CD14-positive monocyte (primary cell): ENCODE results near the gene DNLZ. TPM values are rescaled to one million over a fixed set of nuclear protein-coding genes. Genes with fewer than 3 reads are reported as not detected.

Source experiments
- DNase-seq, 3 donors: peaks; one replicate each; pipeline ENCODE4 v3.0.0-alpha.2; 2011 to 2022
- H2AFZ ChIP-seq: 2 replicates; pipeline ENCODE4 v1.6.0; 2012; ENCODE audit warnings: mild to moderate bottlenecking, low read depth, low read length, inconsistent platforms; ENCODE audit not compliant: insufficient read depth, poor library complexity, severe bottlenecking
- H3K27ac ChIP-seq, 2 donors: 1 replicate in 1 of 2; 2 replicates in 1 of 2; pipeline ENCODE4 v1.5.1; 2012 to 2013; ENCODE audit warnings: low read length in 2 of 2, control low read depth in 1 of 2, inconsistent platforms in 1 of 2, low read depth in 1 of 2, mild to moderate bottlenecking in 1 of 2
- H3K27me3 ChIP-seq, 2 donors: one replicate each; pipeline versions ENCODE4 v1.6.0 to v1.6.1; 2011 to 2013; ENCODE audit warnings: low read length in 2 of 2; ENCODE audit not compliant: control insufficient read depth in 2 of 2, insufficient read depth in 2 of 2
- H3K36me3 ChIP-seq, 2 donors: replicated peaks in 1 of 2; 1 replicate in 1 of 2; 2 replicates in 1 of 2; pipeline versions ENCODE4 v1.5.1 to v1.6.1; 2012 to 2013; ENCODE audit warnings: low read length in 2 of 2, control low read depth in 1 of 2, inconsistent platforms in 1 of 2, mild to moderate bottlenecking in 1 of 2; ENCODE audit not compliant: insufficient read depth in 2 of 2, control insufficient read depth in 1 of 2
- H3K4me1 ChIP-seq, 2 donors: 1 replicate in 1 of 2; 2 replicates in 1 of 2; pipeline versions ENCODE4 v1.5.1 to v1.6.1; 2012 to 2013; ENCODE audit warnings: low read length in 2 of 2, control low read depth in 1 of 2, inconsistent platforms in 1 of 2, mild to moderate bottlenecking in 1 of 2, moderate library complexity in 1 of 2; ENCODE audit not compliant: insufficient read depth in 2 of 2, control insufficient read depth in 1 of 2
- H3K4me2 ChIP-seq: replicated peaks from 2 replicates; pipeline ENCODE3; 2012; ENCODE audit warnings: low read length, moderate library complexity, mild to moderate bottlenecking; ENCODE audit not compliant: poor library complexity, severe bottlenecking; ENCODE audit errors: extremely low read depth
- H3K4me3 ChIP-seq, 3 experiments: fragments of 200-600 bp in 1 of 3; sonication (generic) in 1 of 3; replicated peaks in 1 of 3; 1 replicate in 2 of 3; 2 replicates in 1 of 3; pipeline ENCODE4 v1.5.1; 2011 to 2013; ENCODE audit warnings: low read length in 3 of 3, mild to moderate bottlenecking in 3 of 3, control low read depth in 2 of 3, low read depth in 2 of 3, inconsistent platforms in 1 of 3, moderate library complexity in 1 of 3
- H3K79me2 ChIP-seq: 2 replicates; pipeline ENCODE4 v1.6.0; 2012; ENCODE audit warnings: mild to moderate bottlenecking, control low read depth, inconsistent platforms, low read length, moderate library complexity; ENCODE audit not compliant: insufficient read depth
- H3K9ac ChIP-seq: 2 replicates; pipeline ENCODE4 v1.6.0; 2017; ENCODE audit warnings: low read length, mild to moderate bottlenecking; ENCODE audit not compliant: insufficient read depth, poor library complexity, severe bottlenecking
- H3K9me3 ChIP-seq, 2 donors: replicated peaks in 1 of 2; 1 replicate in 1 of 2; 2 replicates in 1 of 2; pipeline versions ENCODE4 v1.5.1 to v1.6.1; 2012 to 2013; ENCODE audit warnings: low read length in 2 of 2, control low read depth in 1 of 2; ENCODE audit not compliant: control insufficient read depth in 1 of 2, insufficient read depth in 1 of 2
- H4K20me1 ChIP-seq: 2 replicates; pipeline ENCODE4 v1.6.0; 2012; ENCODE audit warnings: mild to moderate bottlenecking, low read length, control low read depth, moderate library complexity; ENCODE audit not compliant: insufficient read depth
- H3K27ac Mint-ChIP-seq, 7 donors: one replicate each; pipeline ENCODE4 v1.8.0; 2020; ENCODE audit warnings: mild to moderate bottlenecking in 7 of 7, mixed read lengths in 7 of 7, moderate library complexity in 6 of 7, inconsistent platforms in 2 of 7
- H3K27me3 Mint-ChIP-seq, 3 donors: one replicate each; pipeline ENCODE4 v1.8.0; 2021 to 2022; ENCODE audit warnings: low read depth in 3 of 3, mild to moderate bottlenecking in 3 of 3, mixed read lengths in 3 of 3, moderate library complexity in 3 of 3, inconsistent platforms in 1 of 3
- H3K36me3 Mint-ChIP-seq, 2 donors: one replicate each; pipeline ENCODE4 v1.8.0; 2020; ENCODE audit warnings: mixed read lengths in 2 of 2, inconsistent platforms in 1 of 2, mild to moderate bottlenecking in 1 of 2
- H3K4me1 Mint-ChIP-seq: one replicate; pipeline ENCODE4 v1.8.0; 2020; ENCODE audit warnings: mild to moderate bottlenecking, mixed read lengths
- H3K4me3 Mint-ChIP-seq, 2 donors: one replicate each; pipeline ENCODE4 v1.8.0; 2020; ENCODE audit warnings: mild to moderate bottlenecking in 2 of 2, mixed read lengths in 2 of 2, moderate library complexity in 1 of 2
- H3K9me3 Mint-ChIP-seq, 7 donors: one replicate each; pipeline ENCODE4 v1.8.0; 2020 to 2022; ENCODE audit warnings: mixed read lengths in 7 of 7, mild to moderate bottlenecking in 6 of 7, moderate library complexity in 6 of 7, inconsistent platforms in 2 of 7
- CTCF ChIP-seq: fragments of 200-600 bp; IDR thresholded peaks from one replicate; pipeline ENCODE4 v1.8.0; 2022; ENCODE audit warnings: antibody characterized with exemption, mild to moderate bottlenecking
- WGBS: methylation state at CpG from one replicate; pipeline ENCODE4 v1.1.5; 2013; ENCODE audit warnings: missing lambda C conversion rate; ENCODE audit not compliant: insufficient coverage; 5-methylcytosine and 5-hydroxymethylcytosine counted together
- intact Hi-C, 2 donors: fragments of 100-400 bp; cut with micrococcal nuclease; formaldehyde crosslinking; loops; one replicate each; pipeline versions ENCODE4 v1.15.0 to v1.15.1; 2023
- polyA plus RNA-seq, 3 donors: library from polyadenylated mRNA; depleted of rRNA in 1 of 3; unstranded in 2 of 3; stranded (reverse) in 1 of 3; fragments of 300-500 nt in 2 of 3; fragments of >200 nt in 1 of 3; fragmentation: Illumina TruSeq in 2 of 3; gene quantifications; 1 replicate in 2 of 3; 2 replicates in 1 of 3; pipeline ENCODE4 v1.2.3, GENCODE V29; 2012 to 2021

DNLZ gene
- polyA plus RNA-seq, 3 donors: 5.1 to 20.5 (median 10.5) TPM

GRCh38 chr9:136312009-136312375 lies 51.6 kb downstream of the DNLZ start:
- Histone ChIP-seq H2AFZ (no peak overlapping the region), H3K4me2 (no peak overlapping the region), H3K4me1 (no peaks in the 10 kb centered on the region), H3K79me2 (no peaks in the 10 kb centered on the region), H3K36me3 (no peaks in the 10 kb centered on the region), H3K9me3 (peaks cover 10 to 26% of the 10 kb centered on the region in 2 donors), H3K27ac (no peak overlapping the region), H4K20me1 (no peaks in the 10 kb centered on the region), H3K4me3 (no peak overlapping the region), H3K9ac (no peak overlapping the region), H3K27me3 (peaks cover 0 to 3% of the 10 kb centered on the region in 2 donors)
- Mint-ChIP-seq H3K27me3 (peaks cover 0 to 2% (median 0%) of the 10 kb centered on the region in 3 donors), H3K4me3 (no peak overlapping the region), H3K4me1 (no peaks in the 10 kb centered on the region), H3K9me3 (peaks cover 15 to 24% (median 18%) of the 10 kb centered on the region in 7 donors), H3K36me3 (peaks cover 0 to 6% of the 10 kb centered on the region in 2 donors), H3K27ac (no peak overlapping the region)
- intact Hi-C loops: no loop called here
- no peak for TF ChIP-seq CTCF
- DNase-seq: no peak
- WGBS: 57% methylated on average over 6 of the region's 10 CpGs

- H3K4me2 ChIP-seq: no peak overlapping the region
- H3K36me3 ChIP-seq: no peaks in the 10 kb centered on the region
- Mint-ChIP-seq H3K9me3 (peaks cover 13 to 20% (median 15%) of the 10 kb centered on the region in 7 donors), H3K27me3 (peaks cover 0 to 3% (median 1%) of the 10 kb centered on the region in 3 donors), H3K4me3 (no peak overlapping the region), H3K36me3 (peaks cover 0 to 6% of the 10 kb centered on the region in 2 donors), H3K27ac (no peak overlapping the region), H3K4me1 (peaks cover 2% of the 10 kb centered on the region)
- peaks cover 0 to 3% of the 10 kb centered on the region in 2 donors for H3K27me3 ChIP-seq
- no peak overlapping the region for H3K4me3 ChIP-seq
- intact Hi-C loops: no loop called here
- no peak overlapping the region for H2AFZ ChIP-seq
- peaks cover 10 to 20% of the 10 kb centered on the region in 2 donors for H3K9me3 ChIP-seq
- no peak for TF ChIP-seq CTCF
- WGBS: 66% methylated on average over 16 of the region's 23 CpGs
- no peaks in the 10 kb centered on the region for H3K4me1 ChIP-seq
- no peak for DNase-seq
- H4K20me1 ChIP-seq: no peaks in the 10 kb centered on the region
- H3K79me2 ChIP-seq: no peaks in the 10 kb centered on the region
- no peak overlapping the region for H3K27ac ChIP-seq
- no peak overlapping the region for H3K9ac ChIP-seq
These were observed 52.2 kb downstream of the DNLZ start for GRCh38 chr9:136311051-136312008.
